GM18951 (cell line): ENCODE measurements around the gene ACTL8.

Experiments used
- POLR2A ChIP-seq: IDR thresholded peaks from 4 replicates; pipeline ENCODE4 v1.6.1; 2011; ENCODE audit warnings: mild to moderate bottlenecking; ENCODE audit not compliant: insufficient read length, insufficient read depth; ENCODE audit errors: extremely low read depth
- in situ Hi-C: fragments of 300-500 bp; cut with MboI; formaldehyde crosslinking; loops from one replicate; pipeline ENCODE4 v1.12.0; 2022; ENCODE audit warnings: low sequenced_read_pairs, mixed read lengths, inconsistent platforms; ENCODE audit not compliant: unreplicated experiment

ACTL8 gene

DNA sequence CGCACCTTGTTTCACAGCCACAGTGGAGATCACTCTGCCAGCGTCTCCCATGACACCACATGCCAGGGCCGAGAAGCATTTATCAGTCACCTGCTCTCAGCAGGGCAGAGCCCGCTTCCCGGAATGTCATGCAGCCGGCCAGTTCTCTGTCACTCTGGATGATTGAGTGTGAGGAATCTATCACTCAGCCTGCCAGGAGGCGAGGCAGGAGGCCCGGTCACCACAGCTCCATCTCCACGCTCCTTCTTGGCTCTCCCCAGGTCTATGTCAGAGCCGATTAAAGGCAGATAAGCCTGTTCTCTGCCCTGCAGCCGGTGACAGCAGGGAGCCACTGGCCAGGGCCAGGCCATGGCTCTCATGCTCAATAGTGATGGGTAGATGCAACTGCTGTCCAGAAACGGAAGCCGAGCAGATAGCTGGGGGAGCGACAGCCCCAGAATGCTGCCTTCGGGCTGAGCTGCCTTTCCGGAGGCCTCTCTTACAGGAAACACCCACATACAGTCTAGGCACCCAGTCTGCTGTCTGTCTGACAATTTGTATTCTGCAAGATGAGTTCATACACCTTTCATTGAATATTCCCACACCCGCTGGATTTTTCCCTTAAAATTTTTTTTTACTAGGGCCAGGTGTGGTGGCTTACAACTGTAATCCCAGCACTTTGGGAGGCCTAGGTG lies 64.1 kb downstream of the ACTL8 start:
- TF ChIP-seq POLR2A = no peak
- in situ Hi-C loops = no loop called here

DNA sequence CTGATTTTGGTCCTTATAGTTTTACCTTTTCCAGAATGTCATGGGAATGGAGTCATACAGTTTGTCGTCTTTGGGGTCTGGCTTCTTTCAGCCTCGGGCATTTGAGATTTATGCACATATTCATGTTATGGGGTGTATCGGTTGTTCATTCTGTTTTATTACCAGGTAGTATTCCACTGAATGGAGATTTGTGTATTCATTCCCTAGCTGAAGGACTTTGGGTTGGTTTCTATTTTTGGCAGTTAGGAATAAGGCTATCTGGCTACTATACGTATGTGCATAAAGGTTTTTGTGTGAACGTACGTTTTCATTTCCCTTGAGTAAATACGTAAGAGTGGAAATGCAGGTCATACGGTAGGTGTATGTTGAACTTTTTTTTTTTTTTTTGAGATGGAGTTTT lies 65.1 kb downstream of the ACTL8 start:
- in situ Hi-C loops = no loop called here
- TF ChIP-seq POLR2A = no peak

DNA sequence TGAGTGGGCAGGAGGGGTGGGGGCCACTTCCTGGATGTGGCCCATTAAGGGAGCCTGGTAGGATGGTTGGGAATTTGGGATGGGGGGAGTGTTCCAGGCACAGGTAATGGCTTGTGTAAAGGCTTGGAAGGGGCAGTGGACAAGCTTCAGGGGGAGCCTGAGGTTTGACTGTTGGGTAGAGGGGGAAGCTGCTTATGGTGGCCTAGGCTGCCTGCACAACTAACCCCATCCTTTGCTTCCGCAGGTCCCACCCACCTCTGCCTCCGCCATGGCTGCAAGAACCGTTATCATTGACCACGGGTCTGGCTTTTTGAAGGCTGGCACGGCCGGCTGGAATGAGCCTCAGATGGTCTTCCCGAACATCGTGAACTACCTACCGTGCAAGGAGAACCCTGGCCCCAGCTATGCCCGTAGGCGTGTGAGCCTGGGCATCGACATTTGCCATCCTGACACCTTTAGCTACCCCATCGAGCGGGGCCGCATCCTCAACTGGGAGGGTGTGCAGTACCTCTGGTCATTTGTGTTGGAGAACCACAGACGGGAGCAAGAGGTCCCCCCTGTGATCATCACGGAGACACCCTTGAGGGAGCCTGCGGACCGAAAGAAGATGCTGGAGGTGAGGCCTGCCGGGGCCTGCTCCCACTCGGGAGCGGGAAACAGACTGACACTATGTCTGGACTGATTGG lies 67.8 kb downstream of the ACTL8 start:
- TF ChIP-seq POLR2A = no peak
- in situ Hi-C loops = no loop called here

DNA sequence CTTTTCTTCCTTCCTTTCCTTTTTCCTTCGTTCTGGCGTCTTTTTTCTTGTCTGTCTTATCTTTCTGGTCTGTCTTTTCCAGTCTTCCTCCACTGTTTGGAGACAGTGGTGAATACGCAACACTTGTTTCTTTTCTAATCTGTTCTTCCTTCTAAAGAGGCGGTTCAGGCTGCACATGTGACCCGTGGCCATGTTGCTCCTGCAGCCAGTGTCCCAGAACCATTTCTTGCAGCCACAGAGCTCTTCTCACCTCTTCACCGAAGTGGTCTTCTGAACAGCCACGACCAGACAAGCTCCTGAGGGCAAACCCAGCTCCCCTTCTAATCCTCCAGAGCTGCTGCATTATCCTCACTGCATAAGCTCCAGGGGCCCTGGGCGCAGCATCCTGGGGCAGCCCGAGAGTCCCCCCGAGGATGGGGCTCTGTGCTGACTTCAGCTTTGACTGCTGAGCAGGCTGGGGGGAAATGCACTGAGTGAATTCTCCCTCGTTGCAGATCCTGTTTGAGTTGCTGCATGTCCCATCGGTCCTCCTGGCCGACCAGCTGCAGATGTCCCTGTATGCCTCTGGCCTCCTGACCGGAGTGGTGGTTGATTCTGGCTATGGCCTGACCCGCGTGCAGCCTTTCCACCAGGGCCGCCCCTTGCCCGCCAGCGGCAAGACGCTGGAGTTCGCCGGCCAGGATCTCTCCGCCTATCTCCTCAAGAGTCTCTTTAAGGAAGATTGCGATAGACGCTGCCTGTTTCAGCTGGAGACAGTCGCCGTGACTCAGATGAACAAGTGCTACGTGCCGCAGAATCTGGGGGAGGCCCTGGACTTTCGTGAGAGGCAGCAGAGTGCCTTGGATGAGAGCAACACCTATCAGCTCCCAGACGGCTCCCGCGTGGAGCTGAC lies 70.4 kb downstream of the ACTL8 start:
- TF ChIP-seq POLR2A = no peak
- in situ Hi-C loops = no loop called here

DNA sequence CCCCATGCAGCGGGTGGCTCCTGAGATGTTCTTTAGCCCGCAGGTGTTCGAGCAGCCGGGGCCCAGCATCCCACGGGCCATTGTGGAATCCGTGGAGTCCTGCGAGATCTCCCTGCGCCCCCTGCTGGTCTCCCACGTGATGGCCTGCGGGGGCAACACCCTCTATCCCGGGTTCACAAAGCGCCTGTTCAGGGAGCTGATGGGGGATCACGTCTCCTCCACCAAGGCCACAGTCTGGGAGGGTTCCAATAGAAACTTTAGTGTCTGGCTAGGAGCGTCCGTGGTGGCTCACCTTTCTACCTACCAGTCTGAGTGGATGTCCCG lies 71.0 kb downstream of the ACTL8 start:
- no peak for TF ChIP-seq POLR2A
- in situ Hi-C loops = no loop called here

DNA sequence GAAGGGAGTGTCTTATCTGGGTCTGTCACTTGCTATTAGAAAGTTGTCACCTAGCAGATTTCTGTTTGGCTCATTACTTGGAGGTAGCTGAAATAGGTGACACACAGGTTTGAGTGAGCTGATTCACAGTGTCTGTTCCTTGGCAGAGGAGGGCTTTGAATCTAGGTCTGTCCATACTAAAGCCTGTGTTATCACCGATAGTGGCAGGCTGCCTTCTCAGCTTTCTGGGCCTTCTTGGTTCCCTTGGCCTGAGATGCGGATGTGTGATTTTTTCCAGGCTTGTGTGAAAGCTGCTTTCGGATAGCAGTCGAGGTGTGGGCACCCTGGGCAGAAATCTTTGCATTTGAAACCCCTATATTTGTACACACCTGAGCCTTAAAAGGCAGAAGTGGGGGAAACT lies 73.9 kb downstream of the ACTL8 start:
- in situ Hi-C loops = no loop called here
- TF ChIP-seq POLR2A = no peak

DNA sequence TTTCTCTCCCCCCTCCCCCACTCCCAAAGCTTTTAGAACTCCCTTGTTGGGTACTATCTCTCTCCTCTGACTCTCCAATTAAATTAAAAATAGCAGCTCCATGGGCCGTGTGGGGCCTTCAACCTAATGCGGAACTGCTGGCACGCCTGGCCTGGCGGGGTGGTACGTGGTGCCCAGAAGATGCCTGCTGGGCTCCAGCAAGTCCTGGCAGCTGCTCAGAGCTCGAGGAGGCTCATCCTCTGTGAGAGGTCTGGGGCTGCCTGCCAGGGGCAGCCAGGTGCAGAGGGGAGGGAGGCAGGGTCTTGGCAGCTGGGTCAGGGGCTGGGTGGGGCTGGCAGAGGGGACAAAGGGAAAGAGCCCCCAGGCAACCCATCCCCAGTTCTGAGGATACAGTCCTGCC lies 74.4 kb downstream of the ACTL8 start:
- in situ Hi-C loops = no loop called here
- TF ChIP-seq POLR2A = no peak

DNA sequence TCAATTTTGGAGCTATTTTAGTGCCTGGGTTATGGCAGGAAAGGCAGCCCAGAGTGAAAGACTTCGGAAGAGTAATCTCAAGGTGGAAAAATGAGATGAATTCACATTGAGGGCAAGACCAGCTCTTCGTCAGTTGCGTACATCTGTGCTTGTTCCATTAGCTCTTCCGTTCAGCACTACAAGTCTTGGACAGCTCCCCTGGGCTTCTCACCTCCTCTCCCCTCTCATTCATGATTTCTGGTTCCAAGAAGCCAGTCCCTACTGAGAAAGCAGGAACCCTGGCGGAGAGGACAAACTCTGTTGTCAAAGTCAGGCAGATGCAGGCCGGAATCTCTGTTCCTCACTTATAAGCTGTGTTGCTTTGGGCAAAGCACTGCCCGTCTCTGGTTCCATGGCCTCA lies 76.5 kb downstream of the ACTL8 start:
- no peak for TF ChIP-seq POLR2A
- in situ Hi-C loops = no loop called here

DNA sequence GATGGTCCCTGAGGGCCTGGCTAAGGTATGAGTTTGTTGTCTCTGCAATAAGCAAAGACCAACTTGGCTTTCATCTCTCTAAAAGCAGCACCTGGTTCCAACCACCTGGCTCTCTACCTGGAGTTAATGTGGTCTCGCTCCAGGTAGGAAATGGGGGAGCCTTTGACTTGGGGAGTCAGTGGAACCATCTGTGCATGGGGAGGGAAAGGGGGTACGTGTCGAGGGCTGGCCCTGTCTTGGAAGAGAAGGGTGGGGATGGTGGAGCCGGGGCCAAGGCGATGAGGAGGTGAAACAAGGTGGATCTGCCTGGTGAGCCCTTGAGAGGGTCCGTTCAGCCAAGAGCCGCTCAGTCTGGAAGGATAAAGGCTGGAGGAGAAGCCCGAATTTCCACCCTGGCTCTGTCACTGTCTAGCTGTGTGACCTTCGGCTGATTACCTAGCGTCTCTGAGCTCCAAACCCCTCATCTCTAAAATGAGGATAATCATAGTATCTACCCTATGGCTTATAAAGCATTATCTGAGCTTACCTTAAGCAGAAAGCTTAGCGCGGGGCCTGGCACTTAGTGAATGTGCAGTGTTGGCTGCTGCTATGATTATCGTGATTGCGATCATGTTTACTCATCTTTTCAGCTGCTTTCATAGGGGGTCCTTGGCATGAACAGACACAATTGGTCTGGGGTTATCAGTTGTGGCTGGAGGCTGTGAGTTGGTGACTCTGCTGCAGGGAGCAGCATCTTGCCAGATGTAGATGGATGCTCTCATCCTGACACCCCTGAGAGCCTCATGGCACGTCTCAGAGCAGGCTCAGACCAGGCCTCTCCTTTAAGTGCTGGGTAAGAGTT lies 78.7 kb downstream of the ACTL8 start:
- TF ChIP-seq POLR2A = no peak
- in situ Hi-C loops = no loop called here

DNA sequence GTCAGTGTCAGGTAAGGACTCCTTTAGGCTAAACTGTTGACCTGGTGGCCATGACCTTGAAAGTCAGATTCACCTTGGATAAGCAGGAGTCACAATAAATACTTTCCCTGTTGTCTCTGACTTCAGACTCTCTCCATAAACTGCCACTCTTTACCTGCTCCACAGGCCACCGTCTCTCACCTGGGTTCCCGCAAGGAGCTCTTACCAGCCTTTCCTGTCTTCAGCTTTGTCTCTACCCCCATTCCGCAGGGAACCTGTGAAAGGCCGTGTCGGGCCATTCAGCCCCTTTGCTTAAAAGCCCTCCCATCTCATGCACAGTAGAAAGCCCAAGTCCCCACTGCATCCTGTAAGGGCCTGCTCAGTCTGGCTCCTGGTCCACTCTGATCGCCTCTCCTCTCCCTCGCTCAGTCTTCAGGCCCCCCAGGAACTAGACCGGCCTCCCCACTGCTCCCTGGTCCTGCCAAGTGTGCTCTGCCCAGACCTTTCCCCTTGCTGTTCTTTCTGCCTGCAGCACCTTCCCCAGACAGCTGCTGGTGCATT lies 79.5 kb downstream of the ACTL8 start:
- TF ChIP-seq POLR2A = no peak
- in situ Hi-C loops = no loop called here

DNA sequence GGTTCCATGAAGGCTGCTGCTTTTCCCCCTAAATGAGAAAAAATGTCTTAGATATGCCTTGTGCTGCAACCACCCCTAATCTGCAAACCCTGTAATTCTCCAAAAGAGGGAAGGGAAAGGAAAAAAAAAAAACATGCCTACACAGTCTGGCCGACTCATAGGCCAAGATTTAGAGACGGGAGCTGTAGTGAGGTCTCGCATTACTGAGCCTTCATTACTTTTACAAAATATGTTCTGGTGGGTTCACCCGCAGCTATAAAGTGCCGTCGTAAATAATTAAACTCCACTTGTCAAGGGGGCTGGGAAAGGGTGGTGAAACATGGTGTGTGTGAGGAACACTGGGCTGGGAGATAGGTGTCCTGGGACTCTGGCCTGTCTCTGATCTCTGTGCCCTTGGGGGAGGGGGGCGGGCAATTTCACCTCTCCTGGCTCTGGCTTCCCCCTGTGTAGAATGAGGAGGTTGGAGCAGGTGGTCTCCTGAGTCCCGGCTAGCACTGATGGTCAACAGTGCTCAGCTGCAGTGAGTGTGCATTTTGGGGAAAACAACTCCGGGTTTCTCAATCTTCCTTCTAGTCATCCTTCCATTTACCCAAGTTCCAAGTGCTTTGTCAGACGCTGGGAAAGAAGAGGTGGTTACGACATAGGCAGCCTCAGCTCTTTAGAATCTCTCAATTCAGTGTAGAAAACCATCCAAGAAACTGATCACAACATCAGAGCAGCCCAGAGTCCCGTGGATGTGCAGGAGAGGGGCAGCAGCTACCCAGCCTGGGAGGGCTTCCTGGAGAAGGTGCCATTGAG lies 82.3 kb downstream of the ACTL8 start:
- TF ChIP-seq POLR2A = no peak
- in situ Hi-C loops = no loop called here

DNA sequence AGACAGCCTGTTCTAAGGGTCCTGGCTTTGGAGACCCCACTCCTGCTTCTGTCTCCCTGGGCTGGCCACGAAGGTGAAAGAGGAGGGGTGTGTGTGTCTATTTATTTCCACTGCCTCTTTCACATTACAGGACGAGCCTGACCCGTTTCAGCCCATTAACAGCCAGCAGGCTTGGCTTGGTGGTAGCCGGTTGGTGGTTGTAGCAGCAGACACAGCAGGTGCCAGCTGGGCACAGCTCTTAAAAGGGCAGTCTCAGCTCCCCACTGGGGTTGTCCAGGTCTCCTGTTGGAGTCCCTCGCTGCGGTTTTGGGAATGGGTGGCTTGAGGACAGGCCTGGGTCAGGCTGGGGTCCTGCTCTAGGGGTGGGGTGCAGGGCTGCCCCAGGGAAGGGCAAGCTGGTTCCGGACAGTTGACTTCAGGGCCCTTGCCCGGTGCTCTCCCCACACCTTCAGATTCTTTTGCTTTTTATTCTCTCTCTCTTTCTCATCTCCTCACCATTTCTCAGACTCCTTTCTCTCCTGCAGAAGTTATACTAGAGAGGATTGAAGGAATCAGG lies 84.6 kb downstream of the ACTL8 start:
- in situ Hi-C loops = no loop called here
- TF ChIP-seq POLR2A = no peak
